Measurements from ENCODE around the gene CEMIP.
"Not testable (repeated sequence)": the region's sequence is repeated elsewhere in the genome, so short reads cannot be mapped to it uniquely, and the experiment has no call there.

CEMIP gene

DNA sequence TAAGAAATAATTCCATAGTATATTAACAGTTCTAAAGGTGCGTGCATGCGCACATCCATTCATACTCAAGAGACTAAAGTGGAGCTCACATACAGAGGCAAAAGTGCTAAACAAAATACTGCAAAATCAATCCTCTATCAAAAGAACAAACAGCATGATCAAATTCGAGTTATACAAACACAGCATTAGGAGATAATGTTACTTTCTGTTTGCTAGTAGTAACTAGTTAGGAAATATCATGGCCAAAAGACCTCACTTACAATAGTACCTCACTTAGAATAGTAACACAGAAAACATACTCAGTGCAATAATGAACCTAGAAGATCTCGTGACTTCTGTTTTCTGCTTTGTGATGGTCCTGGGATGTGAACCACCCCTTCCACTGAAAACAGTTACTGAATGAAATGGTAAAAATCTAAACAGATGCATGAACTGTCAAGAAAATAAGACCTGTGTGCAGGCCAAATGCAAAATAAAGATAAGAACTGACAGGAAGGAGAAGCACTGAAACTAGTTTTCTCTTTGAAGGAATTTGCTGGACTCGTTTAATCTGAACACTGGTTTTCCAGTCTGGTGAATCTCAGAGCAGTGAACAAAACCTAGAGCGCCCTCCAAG is 20.9 kb upstream of the CEMIP start:
- H3K4me3 ChIP-seq (replicated peaks; ENCODE audit: low read depth, low read length) = no peak overlapping the region
- DNase-seq (ENCODE audit: extremely low read depth, low read depth) = no peak
- TF ChIP-seq, protein P1, sequence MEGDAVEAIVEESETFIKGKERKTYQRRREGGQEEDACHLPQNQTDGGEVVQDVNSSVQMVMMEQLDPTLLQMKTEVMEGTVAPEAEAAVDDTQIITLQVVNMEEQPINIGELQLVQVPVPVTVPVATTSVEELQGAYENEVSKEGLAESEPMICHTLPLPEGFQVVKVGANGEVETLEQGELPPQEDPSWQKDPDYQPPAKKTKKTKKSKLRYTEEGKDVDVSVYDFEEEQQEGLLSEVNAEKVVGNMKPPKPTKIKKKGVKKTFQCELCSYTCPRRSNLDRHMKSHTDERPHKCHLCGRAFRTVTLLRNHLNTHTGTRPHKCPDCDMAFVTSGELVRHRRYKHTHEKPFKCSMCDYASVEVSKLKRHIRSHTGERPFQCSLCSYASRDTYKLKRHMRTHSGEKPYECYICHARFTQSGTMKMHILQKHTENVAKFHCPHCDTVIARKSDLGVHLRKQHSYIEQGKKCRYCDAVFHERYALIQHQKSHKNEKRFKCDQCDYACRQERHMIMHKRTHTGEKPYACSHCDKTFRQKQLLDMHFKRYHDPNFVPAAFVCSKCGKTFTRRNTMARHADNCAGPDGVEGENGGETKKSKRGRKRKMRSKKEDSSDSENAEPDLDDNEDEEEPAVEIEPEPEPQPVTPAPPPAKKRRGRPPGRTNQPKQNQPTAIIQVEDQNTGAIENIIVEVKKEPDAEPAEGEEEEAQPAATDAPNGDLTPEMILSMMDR (IDR thresholded peaks at IDR 0.05; ENCODE audit: low read depth, low read length, missing control alignments) = no peak

DNA sequence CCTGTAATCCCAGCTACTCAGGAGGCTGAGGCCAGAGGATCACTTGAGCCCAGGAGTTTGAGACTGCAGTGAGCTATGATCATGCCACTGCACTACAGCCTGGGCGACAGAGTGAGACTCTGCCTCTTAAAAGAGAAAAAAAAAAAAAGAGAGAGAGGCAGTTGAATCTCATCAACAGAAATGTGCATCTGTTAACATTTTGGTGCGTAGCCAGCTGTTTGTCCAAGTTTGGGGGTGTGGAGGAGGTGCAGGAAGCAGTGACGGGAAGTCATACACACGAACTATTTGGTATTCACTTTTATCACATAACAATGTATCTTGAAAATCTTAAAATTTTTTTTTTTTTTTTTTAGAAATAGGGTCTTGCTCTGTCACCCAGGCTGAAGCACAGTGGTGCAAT is 18.2 kb upstream of the CEMIP start:
- no peak for DNase-seq (ENCODE audit: extremely low read depth, low read depth)
- TF ChIP-seq, protein P1 (IDR thresholded peaks at IDR 0.05; ENCODE audit: low read depth, low read length, missing control alignments) = no peak
- no peak overlapping the region for H3K4me3 ChIP-seq (replicated peaks; ENCODE audit: low read depth, low read length)

DNA sequence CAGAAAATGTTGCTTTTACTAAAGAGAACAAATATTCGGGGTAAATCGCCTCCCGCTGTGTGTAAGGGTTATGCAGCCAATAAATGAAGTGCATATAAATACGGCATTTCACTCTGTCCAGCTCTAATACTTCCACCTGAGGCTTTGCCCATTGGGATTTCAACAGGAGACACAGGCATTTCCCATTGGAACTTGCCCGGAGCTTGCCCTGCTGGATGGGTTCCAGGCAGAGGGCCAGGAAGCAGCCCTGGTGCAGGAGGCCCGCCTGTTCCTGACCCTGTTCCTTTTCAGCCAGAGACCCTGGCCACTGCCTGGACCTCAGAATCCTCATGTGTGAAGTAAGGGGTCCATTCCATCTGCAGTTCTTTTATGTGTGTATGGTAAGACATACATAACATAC is 17.4 kb upstream of the CEMIP start:
- no peak overlapping the region for H3K4me3 ChIP-seq (replicated peaks; ENCODE audit: low read depth, low read length)
- DNase-seq (ENCODE audit: extremely low read depth, low read depth) = no peak
- TF ChIP-seq, protein P1 (IDR thresholded peaks at IDR 0.05; ENCODE audit: low read depth, low read length, missing control alignments) = no peak

DNA sequence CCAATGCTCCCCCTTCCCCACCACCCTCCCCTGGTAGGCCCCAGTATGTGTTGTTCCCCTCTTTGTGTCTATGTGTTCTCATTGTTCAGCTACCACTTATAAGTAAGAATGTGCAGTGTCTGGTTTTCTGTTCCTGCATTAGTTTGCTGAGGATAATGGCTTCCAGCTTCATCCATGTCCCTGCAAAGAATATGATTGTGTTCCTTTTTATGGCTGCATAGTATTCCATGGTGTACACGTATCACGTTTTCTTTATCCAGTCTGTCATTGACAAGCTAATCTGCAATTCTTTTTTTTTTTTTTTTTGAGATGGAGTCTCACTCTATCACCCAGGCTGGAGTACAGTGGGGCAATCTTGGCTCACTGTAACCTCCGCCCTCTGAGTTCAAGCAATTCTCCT is 15.9 kb upstream of the CEMIP start:
- not testable (repeated sequence) for DNase-seq (ENCODE audit: extremely low read depth, low read depth); H3K4me3 ChIP-seq (replicated peaks; ENCODE audit: low read depth, low read length)

DNA sequence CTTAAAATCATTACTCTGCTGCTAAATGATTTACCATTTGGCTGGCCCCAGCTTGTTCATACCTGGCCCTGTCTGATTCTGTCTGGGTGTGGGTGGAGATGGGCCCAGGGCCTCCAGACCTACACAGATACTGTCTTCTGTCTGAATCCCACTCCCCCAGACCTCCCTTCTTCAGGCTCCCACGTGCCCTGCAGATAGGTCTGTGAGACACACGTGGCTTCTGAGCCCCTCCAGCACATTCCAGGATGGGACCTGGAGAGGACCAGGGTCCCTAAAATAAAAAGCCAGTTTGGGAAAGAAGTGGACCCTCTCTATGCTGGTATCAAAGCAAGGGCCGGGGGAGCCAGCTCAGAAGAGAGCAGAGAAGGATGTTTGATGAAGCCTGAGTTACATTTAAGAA is 14.6 kb upstream of the CEMIP start:
- no peak for DNase-seq (ENCODE audit: extremely low read depth, low read depth)
- H3K4me3 ChIP-seq (replicated peaks; ENCODE audit: low read depth, low read length) = no peak overlapping the region
- TF ChIP-seq, protein P1 (IDR thresholded peaks at IDR 0.05; ENCODE audit: low read depth, low read length, missing control alignments) = no peak

DNA sequence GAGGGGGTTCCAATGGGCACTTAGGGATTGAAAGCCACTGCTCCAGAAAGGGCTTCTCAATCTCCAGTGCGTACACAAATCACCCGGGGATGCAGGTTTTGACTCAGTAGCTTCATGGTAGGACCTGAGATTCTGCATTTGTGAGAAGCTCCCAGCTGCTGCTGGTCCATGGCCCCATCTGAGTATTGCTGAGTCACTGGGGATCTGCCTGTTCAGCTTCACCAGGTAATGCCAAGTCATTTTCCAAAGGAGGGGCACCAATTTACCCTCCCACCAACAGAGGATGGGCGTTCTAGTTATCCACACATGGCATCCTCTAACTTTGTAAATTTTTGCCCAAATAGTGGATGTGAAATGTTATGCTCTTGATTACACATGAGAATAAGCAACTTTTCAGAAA is 12.9 kb upstream of the CEMIP start:
- no peak for DNase-seq (ENCODE audit: extremely low read depth, low read depth)
- H3K4me3 ChIP-seq (replicated peaks; ENCODE audit: low read depth, low read length) = no peak overlapping the region
- TF ChIP-seq, protein P1 (IDR thresholded peaks at IDR 0.05; ENCODE audit: low read depth, low read length, missing control alignments) = no peak

DNA sequence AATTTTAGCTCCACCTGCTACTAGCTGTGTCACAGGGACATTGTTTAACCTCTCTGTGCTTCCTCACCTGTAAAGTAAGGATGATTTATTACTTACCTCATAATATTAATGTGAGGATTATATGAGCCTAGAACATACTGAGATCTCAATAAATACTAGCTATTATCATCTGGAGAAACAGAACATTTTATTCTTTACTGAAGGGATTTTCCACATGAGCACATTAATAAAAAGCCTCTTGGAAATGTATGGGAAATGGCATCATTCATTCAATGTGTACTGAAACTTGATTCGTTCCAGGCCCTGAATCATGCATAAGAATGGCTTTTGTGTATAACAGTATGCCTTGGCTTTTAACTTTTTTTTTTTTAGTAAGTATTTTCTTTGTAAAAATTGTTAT is 11.0 kb upstream of the CEMIP start:
- no peak overlapping the region for H3K4me3 ChIP-seq (replicated peaks; ENCODE audit: low read depth, low read length)
- TF ChIP-seq, protein P1 (IDR thresholded peaks at IDR 0.05; ENCODE audit: low read depth, low read length, missing control alignments) = no peak
- DNase-seq (ENCODE audit: extremely low read depth, low read depth) = no peak
